ENCODE data around the gene TAOK2. TPM values are rescaled to one million over a fixed set of nuclear protein-coding genes. Genes with fewer than 3 reads are reported as not detected.

TAOK2 gene
- total and polyA plus RNA-seq, 3 donors from 2014 or later, result 66.5 to 140 (median 126) TPM

DNA sequence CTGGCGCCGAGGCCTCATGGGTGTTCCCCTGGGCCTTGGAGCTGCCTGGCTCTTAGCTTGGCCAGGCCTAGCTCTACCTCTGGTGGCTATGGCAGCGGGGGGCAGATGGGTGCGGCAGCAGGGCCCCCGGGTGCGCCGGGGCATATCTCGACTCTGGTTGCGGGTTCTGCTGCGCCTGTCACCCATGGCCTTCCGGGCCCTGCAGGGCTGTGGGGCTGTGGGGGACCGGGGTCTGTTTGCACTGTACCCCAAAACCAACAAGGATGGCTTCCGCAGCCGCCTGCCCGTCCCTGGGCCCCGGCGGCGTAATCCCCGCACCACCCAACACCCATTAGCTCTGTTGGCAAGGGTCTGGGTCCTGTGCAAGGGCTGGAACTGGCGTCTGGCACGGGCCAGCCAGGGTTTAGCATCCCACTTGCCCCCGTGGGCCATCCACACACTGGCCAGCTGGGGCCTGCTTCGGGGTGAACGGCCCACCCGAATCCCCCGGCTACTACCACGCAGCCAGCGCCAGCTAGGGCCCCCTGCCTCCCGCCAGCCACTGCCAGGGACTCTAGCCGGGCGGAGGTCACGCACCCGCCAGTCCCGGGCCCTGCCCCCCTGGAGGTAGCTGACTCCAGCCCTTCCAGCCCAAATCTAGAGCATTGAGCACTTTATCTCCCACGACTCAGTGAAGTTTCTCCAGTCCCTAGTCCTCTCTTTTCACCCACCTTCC, 13.9 kb downstream of the TAOK2 start:
- no peak for TF ChIP-seq CTCF (IDR thresholded peaks at IDR 0.05)
- TF ChIP-seq POLR2A (IDR thresholded peaks at IDR 0.05), result no peak
- H3K27me3 ChIP-seq, result no peaks in the 10 kb centered on the region
- no peaks in the 10 kb centered on the region for H3K9me3 ChIP-seq
- DNase-seq, result no peak
- no peaks in the 10 kb centered on the region for H3K36me3 ChIP-seq (ENCODE audit: low read depth, missing control alignments)
- WGBS, 2 donors, result 89 to 91% methylated on average over 14 to 35 of the region's 35 CpGs
- intact Hi-C loops (cut with DNase I; ENCODE audit: low total_unique reads), result no loop called here
- peaks cover 3% of the 10 kb centered on the region for H3K4me1 ChIP-seq
- no peak overlapping the region for H3K4me3 ChIP-seq
- no peak overlapping the region for H3K27ac ChIP-seq

- Histone ChIP-seq H3K27ac (no peak overlapping the region), H3K36me3 (ENCODE audit: low read depth, missing control alignments) (no peaks in the 10 kb centered on the region), H3K4me3 (no peak overlapping the region), H3K9me3 (no peaks in the 10 kb centered on the region), H3K27me3 (no peaks in the 10 kb centered on the region), H3K4me1 (peaks cover 3% of the 10 kb centered on the region)
- no peak for TF ChIP-seq POLR2A (IDR thresholded peaks at IDR 0.05)
- no peak for TF ChIP-seq CTCF (IDR thresholded peaks at IDR 0.05)
- no peak for DNase-seq
- intact Hi-C loops (cut with DNase I; ENCODE audit: low total_unique reads), result no loop called here
- WGBS, 2 donors, result 84 to 86% methylated on average over 17 of the region's 17 CpGs
Observed at GRCh38 chr16:29988346-29989075, 14.8 kb downstream of the TAOK2 start.

DNA sequence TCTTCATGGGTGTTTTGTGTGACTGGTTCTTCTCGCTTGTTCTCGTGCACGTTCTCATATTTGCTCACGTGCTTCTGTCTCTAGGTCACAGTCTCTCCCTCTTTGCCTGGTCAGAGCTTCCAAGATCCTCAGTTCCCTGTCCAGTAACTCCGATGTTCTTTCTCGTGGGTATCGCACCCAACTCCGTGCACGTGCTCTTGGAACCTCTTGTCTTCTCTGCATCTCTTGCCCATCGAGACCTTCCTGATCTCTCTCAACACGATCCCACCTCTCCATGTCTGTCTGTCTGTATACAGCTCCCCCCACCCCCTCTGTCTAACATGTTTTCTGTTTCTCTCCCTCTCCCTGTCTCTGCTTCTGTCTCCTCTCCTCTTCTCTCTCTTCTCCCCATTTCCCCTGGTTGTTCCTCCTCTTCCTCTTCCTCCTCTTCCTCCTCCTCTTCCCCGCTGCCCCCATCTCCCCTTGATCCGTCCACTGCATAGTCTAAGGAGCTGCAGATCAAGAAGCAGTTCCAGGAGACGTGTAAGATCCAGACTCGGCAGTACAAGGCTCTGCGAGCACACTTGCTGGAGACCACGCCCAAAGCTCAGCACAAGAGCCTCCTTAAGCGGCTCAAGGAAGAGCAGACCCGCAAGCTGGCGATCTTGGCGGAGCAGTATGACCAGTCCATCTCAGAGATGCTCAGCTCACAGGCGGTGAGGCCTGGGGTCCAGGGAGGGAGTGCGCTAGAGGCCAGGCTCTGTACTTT, 15.6 kb downstream of the TAOK2 start:
- H3K36me3 ChIP-seq (ENCODE audit: low read depth, missing control alignments), result no peaks in the 10 kb centered on the region
- TF ChIP-seq POLR2A (IDR thresholded peaks at IDR 0.05) (no peak), CTCF (IDR thresholded peaks at IDR 0.05) (no peak)
- H3K27me3 ChIP-seq, result no peaks in the 10 kb centered on the region
- intact Hi-C loops (cut with DNase I; ENCODE audit: low total_unique reads), result no loop called here
- no peak for DNase-seq
- H3K4me3 ChIP-seq, result no peak overlapping the region
- peaks cover 3% of the 10 kb centered on the region for H3K4me1 ChIP-seq
- H3K9me3 ChIP-seq, result no peaks in the 10 kb centered on the region
- WGBS, 2 donors, result 79 to 82% methylated on average over 23 of the region's 23 CpGs
- H3K27ac ChIP-seq, result no peak overlapping the region

- Histone ChIP-seq H3K4me3 (no peak overlapping the region), H3K36me3 (ENCODE audit: low read depth, missing control alignments) (no peaks in the 10 kb centered on the region), H3K27me3 (no peaks in the 10 kb centered on the region), H3K9me3 (no peaks in the 10 kb centered on the region), H3K27ac (no peak overlapping the region), H3K4me1 (peaks cover 10% of the 10 kb centered on the region)
- TF ChIP-seq POLR2A (IDR thresholded peaks at IDR 0.05) (no peak), CTCF (IDR thresholded peaks at IDR 0.05) (no peak)
- intact Hi-C loops (cut with DNase I; ENCODE audit: low total_unique reads), result no loop called here
- 89 to 96% methylated on average over 2 of the region's 2 CpGs for whole genome bisulfite sequencing, 2 donors
- DNase-seq, result no peak
Observed at GRCh38 chr16:29990034-29990433, 16.4 kb downstream of the TAOK2 start.

Data from testis (tissue), 3 donors.